ENCODE results near the gene RPTOR. TPM values are rescaled to one million over a fixed set of nuclear protein-coding genes. Genes with fewer than 3 reads are reported as not detected.
A peak's percentile ranks its signal among the peaks of the same experiment; 100 is the strongest.

The RPTOR gene
- total RNA-seq, 1 donor from 2014 or later, result 65.9 TPM

- no peaks in the 10 kb centered on the region for H3K27me3 Mint-ChIP-seq
- H3K4me3 Mint-ChIP-seq, result no peak overlapping the region
- TF ChIP-seq, protein P1, sequence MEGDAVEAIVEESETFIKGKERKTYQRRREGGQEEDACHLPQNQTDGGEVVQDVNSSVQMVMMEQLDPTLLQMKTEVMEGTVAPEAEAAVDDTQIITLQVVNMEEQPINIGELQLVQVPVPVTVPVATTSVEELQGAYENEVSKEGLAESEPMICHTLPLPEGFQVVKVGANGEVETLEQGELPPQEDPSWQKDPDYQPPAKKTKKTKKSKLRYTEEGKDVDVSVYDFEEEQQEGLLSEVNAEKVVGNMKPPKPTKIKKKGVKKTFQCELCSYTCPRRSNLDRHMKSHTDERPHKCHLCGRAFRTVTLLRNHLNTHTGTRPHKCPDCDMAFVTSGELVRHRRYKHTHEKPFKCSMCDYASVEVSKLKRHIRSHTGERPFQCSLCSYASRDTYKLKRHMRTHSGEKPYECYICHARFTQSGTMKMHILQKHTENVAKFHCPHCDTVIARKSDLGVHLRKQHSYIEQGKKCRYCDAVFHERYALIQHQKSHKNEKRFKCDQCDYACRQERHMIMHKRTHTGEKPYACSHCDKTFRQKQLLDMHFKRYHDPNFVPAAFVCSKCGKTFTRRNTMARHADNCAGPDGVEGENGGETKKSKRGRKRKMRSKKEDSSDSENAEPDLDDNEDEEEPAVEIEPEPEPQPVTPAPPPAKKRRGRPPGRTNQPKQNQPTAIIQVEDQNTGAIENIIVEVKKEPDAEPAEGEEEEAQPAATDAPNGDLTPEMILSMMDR (IDR thresholded peaks at IDR 0.05), result no peak
- peaks cover 18% of the 10 kb centered on the region for H3K36me3 Mint-ChIP-seq (ENCODE audit: low read depth)
- no peak for DNase-seq
- ATAC-seq (ENCODE audit: low read depth), result no peak
- POLR2A ChIA-PET, result no interaction called here
- peaks cover 32% of the 10 kb centered on the region for H3K4me1 Mint-ChIP-seq
- CTCF ChIA-PET, result no interaction called here
- no peaks in the 10 kb centered on the region for H3K9me3 Mint-ChIP-seq
- intact Hi-C loops (cut with micrococcal nuclease), result loop anchor here (1.0 kb wide), 1 partner anchor 41 kb away; no protein-coding TSS in a partner anchor
- no peak overlapping the region for H3K27ac Mint-ChIP-seq
These were observed 325.8 kb downstream of the RPTOR start for GRCh38 chr17:80870401-80870800.

DNA sequence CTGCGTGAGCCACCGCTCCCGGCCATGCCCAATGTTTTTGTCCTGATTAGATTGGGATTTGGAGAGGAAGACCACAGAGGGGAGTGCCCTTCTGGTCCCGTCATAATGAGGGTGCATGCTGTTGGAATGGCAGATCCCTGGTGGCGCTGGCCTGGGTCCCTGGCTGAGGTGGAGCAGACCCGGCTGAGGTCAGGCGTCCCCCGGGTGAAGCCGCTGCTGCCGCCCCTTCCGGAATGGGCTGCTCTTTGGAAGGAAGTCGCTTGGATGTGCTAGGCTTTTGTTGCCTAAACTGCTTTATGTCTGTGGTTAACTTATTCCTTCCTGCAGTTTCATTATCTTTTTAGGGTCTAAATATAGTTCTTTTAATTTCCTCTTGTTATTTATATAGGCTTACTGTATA, 326.7 kb downstream of the RPTOR start:
- POLR2A ChIA-PET, result interaction anchor here (0.6 to 2.2 kb wide), 2 partner anchors 26 to 41 kb away, joined by 6 to 16 read pairs; no protein-coding TSS in a partner anchor
- no peak for DNase-seq

GRCh38 chr17:80872001-80872500, 327.4 kb downstream of the RPTOR start:
- Mint-ChIP-seq H3K27me3 (no peaks in the 10 kb centered on the region), H3K36me3 (ENCODE audit: low read depth) (peaks cover 18% of the 10 kb centered on the region), H3K4me3 (peak overlapping the region; percentile 4), H3K27ac (no peak overlapping the region), H3K9me3 (no peaks in the 10 kb centered on the region), H3K4me1 (peaks cover 33% of the 10 kb centered on the region)
- POLR2A ChIA-PET, result interaction anchor here (0.6 to 2.2 kb wide), 3 partner anchors 26 to 417 kb away, joined by 3 to 16 read pairs (median 6); no protein-coding TSS in a partner anchor
- intact Hi-C loops (cut with micrococcal nuclease), result no loop called here
- ATAC-seq (ENCODE audit: low read depth) (no peak), DNase-seq (no peak)
- TF ChIP-seq, protein P1 (IDR thresholded peaks at IDR 0.05), result no peak
- CTCF ChIA-PET, result interaction anchor here (0.8 to 2.4 kb wide), 2 partner anchors 98 to 296 kb away, joined by 3 to 6 read pairs; no protein-coding TSS in a partner anchor

More for the DNA sequence above, 326.7 kb downstream of the RPTOR start:
- Mint-ChIP-seq H3K27ac (no peak overlapping the region), H3K4me1 (peaks cover 31% of the 10 kb centered on the region), H3K9me3 (no peaks in the 10 kb centered on the region), H3K27me3 (no peaks in the 10 kb centered on the region), H3K36me3 (ENCODE audit: low read depth) (peaks cover 17% of the 10 kb centered on the region), H3K4me3 (peak overlapping the region; percentile 4)
- intact Hi-C loops (cut with micrococcal nuclease), result no loop called here
- TF ChIP-seq, protein P1 (IDR thresholded peaks at IDR 0.05), result no peak
- CTCF ChIA-PET, result interaction anchor here (0.8 to 2.4 kb wide), 2 partner anchors 99 to 296 kb away, joined by 3 to 6 read pairs; no protein-coding TSS in a partner anchor
- no peak for ATAC-seq (ENCODE audit: low read depth)

GRCh38 chr17:80872501-80873306, 328.1 kb downstream of the RPTOR start:
- POLR2A ChIA-PET, result interaction anchor here (1.1 to 2.2 kb wide), 2 partner anchors 39 to 418 kb away, joined by 3 to 6 read pairs; no protein-coding TSS in a partner anchor
- H3K27ac Mint-ChIP-seq, result no peak overlapping the region
- ATAC-seq (ENCODE audit: low read depth) (no peak), DNase-seq (no peak)
- TF ChIP-seq, protein P1 (IDR thresholded peaks at IDR 0.05), result no peak
- no peaks in the 10 kb centered on the region for H3K27me3 Mint-ChIP-seq
- intact Hi-C loops (cut with micrococcal nuclease), result no loop called here
- CTCF ChIA-PET, result interaction anchor here (2.4 kb wide), 1 partner anchor 98 kb away, joined by 6 read pairs; no protein-coding TSS in a partner anchor
- no peaks in the 10 kb centered on the region for H3K9me3 Mint-ChIP-seq
- H3K4me1 Mint-ChIP-seq, result peaks cover 40% of the 10 kb centered on the region
- peaks cover 19% of the 10 kb centered on the region for H3K36me3 Mint-ChIP-seq (ENCODE audit: low read depth)
- no peak overlapping the region for H3K4me3 Mint-ChIP-seq
